Uterus (tissue), 2 donors: ENCODE measurements around the gene SLC25A39.

Experiments used
- CTCF ChIP-seq, 4 experiments: fragments of 200-600 bp in 2 of 4; fragments of 450-650 bp in 2 of 4; sonication (generic) in 2 of 4; IDR thresholded peaks; one replicate each; pipeline ENCODE4 v1.5.1; 2016 to 2019; ENCODE audit warnings: antibody characterized with exemption in 4 of 4, mild to moderate bottlenecking in 2 of 4, moderate library complexity in 1 of 4
- POLR2A ChIP-seq, 2 donors: fragments of 450-650 bp; IDR thresholded peaks; one replicate each; pipeline ENCODE4 v1.6.1; 2016; ENCODE audit warnings: antibody characterized with exemption in 2 of 2, mild to moderate bottlenecking in 1 of 2, moderate library complexity in 1 of 2

GRCh38 chr17:44284024-44284400 lies 40.6 kb downstream of the SLC25A39 start:
- no peak for TF ChIP-seq CTCF (IDR thresholded peaks at IDR 0.05)
- TF ChIP-seq POLR2A (IDR thresholded peaks at IDR 0.05) = no peak
